ENCODE results near the gene FRMD4A. TPM values are rescaled to one million over a fixed set of nuclear protein-coding genes. Genes with fewer than 3 reads are reported as not detected.

FRMD4A gene
- total RNA-seq, 1 donor from 2014 or later = 28.2 TPM

GRCh38 chr10:13707156-13707881 is 623.4 kb downstream of the FRMD4A start:
- no peaks in the 10 kb centered on the region for H3K27me3 ChIP-seq (ENCODE audit: control insufficient read depth, insufficient read depth, low read length)
- peak overlapping the region; percentile 48 for H3K4me3 ChIP-seq (ENCODE audit: low read depth, low read length)
- TF ChIP-seq, protein P1, sequence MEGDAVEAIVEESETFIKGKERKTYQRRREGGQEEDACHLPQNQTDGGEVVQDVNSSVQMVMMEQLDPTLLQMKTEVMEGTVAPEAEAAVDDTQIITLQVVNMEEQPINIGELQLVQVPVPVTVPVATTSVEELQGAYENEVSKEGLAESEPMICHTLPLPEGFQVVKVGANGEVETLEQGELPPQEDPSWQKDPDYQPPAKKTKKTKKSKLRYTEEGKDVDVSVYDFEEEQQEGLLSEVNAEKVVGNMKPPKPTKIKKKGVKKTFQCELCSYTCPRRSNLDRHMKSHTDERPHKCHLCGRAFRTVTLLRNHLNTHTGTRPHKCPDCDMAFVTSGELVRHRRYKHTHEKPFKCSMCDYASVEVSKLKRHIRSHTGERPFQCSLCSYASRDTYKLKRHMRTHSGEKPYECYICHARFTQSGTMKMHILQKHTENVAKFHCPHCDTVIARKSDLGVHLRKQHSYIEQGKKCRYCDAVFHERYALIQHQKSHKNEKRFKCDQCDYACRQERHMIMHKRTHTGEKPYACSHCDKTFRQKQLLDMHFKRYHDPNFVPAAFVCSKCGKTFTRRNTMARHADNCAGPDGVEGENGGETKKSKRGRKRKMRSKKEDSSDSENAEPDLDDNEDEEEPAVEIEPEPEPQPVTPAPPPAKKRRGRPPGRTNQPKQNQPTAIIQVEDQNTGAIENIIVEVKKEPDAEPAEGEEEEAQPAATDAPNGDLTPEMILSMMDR (IDR thresholded peaks at IDR 0.05; ENCODE audit: insufficient read depth, low read length, poor library complexity, severe bottlenecking) = no peak
- DNase-seq (ENCODE audit: low read depth) = peak; percentile 72
- no peaks in the 10 kb centered on the region for H3K36me3 ChIP-seq (ENCODE audit: control insufficient read depth, insufficient read depth, low read length)

DNA sequence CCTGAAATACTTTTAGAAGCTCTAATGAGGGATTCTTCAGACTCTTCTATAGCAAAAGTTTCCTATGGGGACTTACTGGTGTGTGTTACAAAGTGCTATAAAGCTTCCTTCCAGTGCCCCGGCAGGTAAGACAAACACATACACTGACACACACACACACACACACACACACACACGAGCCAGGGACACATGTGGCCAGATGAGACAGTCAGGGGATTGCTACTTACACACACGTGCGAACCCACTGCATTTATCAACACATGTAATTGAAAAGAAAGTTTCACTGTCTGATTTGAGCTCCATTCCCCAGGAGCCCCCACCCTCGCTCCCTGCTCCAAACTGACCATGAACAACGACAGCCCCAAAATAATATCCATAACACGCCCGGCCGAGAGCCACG is 624.1 kb downstream of the FRMD4A start:
- no peak for DNase-seq (ENCODE audit: low read depth)
- Histone ChIP-seq H3K36me3 (ENCODE audit: control insufficient read depth, insufficient read depth, low read length) (no peaks in the 10 kb centered on the region), H3K27me3 (ENCODE audit: control insufficient read depth, insufficient read depth, low read length) (no peaks in the 10 kb centered on the region), H3K4me3 (ENCODE audit: low read depth, low read length) (peak overlapping the region; percentile 48)
- TF ChIP-seq, protein P1 (IDR thresholded peaks at IDR 0.05; ENCODE audit: insufficient read depth, low read length, poor library complexity, severe bottlenecking) = no peak

DNA sequence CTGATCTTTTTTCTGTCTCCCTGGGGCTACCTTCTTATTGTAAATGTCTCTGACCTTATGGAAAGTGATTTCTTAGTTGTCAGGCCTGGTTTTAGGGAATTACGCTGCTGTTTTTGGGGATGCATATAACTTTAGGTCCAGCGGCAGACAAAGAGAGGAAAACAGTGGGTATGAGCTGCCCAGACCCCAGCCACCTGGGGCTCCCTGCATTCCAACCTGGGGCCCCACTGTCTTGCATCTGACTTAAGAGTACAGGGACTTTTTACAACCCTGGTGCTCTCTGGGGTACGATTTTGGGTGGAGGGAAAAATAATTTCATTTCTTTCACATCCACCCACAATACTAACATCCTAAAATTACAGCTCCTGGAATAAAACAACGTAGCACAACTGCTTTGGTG is 624.5 kb downstream of the FRMD4A start:
- H3K4me3 ChIP-seq (ENCODE audit: low read depth, low read length) = peak overlapping the region; percentile 48
- no peaks in the 10 kb centered on the region for H3K36me3 ChIP-seq (ENCODE audit: control insufficient read depth, insufficient read depth, low read length)
- no peak for DNase-seq (ENCODE audit: low read depth)
- TF ChIP-seq, protein P1 (IDR thresholded peaks at IDR 0.05; ENCODE audit: insufficient read depth, low read length, poor library complexity, severe bottlenecking) = no peak
- H3K27me3 ChIP-seq (ENCODE audit: control insufficient read depth, insufficient read depth, low read length) = no peaks in the 10 kb centered on the region

GRCh38 chr10:13705526-13706174 is 625.1 kb downstream of the FRMD4A start:
- no peak for DNase-seq (ENCODE audit: low read depth)
- TF ChIP-seq, protein P1 (IDR thresholded peaks at IDR 0.05; ENCODE audit: insufficient read depth, low read length, poor library complexity, severe bottlenecking) = no peak
- peak overlapping the region; percentile 48 for H3K4me3 ChIP-seq (ENCODE audit: low read depth, low read length)
- peaks cover 3% of the 10 kb centered on the region for H3K36me3 ChIP-seq (ENCODE audit: control insufficient read depth, insufficient read depth, low read length)
- no peaks in the 10 kb centered on the region for H3K27me3 ChIP-seq (ENCODE audit: control insufficient read depth, insufficient read depth, low read length)

DNA sequence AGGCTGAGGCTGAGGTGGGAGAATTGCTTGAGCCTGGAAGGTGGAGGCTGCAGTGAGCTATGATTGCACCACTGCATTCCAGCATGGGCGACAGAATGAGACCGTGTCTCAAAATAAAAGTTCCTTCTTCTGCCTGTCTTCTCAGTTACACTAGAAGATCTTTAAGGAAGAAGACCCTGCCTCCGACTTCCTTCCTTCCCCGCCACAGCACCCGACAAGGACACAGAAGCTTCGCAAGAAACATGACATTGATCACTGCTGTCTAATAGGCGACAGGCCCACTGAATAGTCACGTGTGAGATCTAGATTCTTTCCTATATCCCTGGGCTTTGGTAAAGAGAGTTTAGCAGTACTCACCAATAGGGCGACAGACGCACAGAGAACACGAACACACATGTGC is 625.8 kb downstream of the FRMD4A start:
- H3K36me3 ChIP-seq (ENCODE audit: control insufficient read depth, insufficient read depth, low read length) = peaks cover 4% of the 10 kb centered on the region
- no peak for DNase-seq (ENCODE audit: low read depth)
- H3K4me3 ChIP-seq (ENCODE audit: low read depth, low read length) = peak overlapping the region; percentile 48
- no peaks in the 10 kb centered on the region for H3K27me3 ChIP-seq (ENCODE audit: control insufficient read depth, insufficient read depth, low read length)
- TF ChIP-seq, protein P1 (IDR thresholded peaks at IDR 0.05; ENCODE audit: insufficient read depth, low read length, poor library complexity, severe bottlenecking) = no peak
